Vagina (tissue), 2 donors: ENCODE data around the gene ZNF524. TPM values are rescaled to one million over a fixed set of nuclear protein-coding genes. Genes with fewer than 3 reads are reported as not detected.

Experiments used
- DNase-seq, 2 donors: peaks; one replicate each; pipeline ENCODE4 v3.0.0-alpha.2; 2017; ENCODE audit errors: extremely low spot score in 2 of 2
- H3K27ac ChIP-seq: fragments of 200-600 bp; sonication (generic); one replicate; pipeline ENCODE4 v1.5.1; 2019
- H3K27me3 ChIP-seq: fragments of 200-600 bp; sonication (generic); one replicate; pipeline ENCODE4 v1.5.1; 2019
- H3K36me3 ChIP-seq, 2 donors: fragments of 200-600 bp; sonication (generic); one replicate each; pipeline ENCODE4 v1.5.1; 2017 to 2019
- H3K4me1 ChIP-seq: fragments of 200-600 bp; sonication (generic); one replicate; pipeline ENCODE4 v1.5.1; 2019
- H3K4me3 ChIP-seq, 2 donors: fragments of 200-600 bp; sonication (generic); 1 replicate in 1 of 2; 2 replicates in 1 of 2; pipeline ENCODE4 v1.5.1; 2016 to 2019
- H3K9me3 ChIP-seq: fragments of 200-600 bp; sonication (generic); one replicate; pipeline ENCODE4 v1.5.1; 2019
- POLR2A ChIP-seq, 2 donors: fragments of 450-650 bp; IDR thresholded peaks; one replicate each; pipeline ENCODE4 v1.6.1; 2017; ENCODE audit warnings: antibody characterized with exemption in 2 of 2, mild to moderate bottlenecking in 2 of 2, moderate library complexity in 2 of 2
- POLR2AphosphoS5 ChIP-seq, 2 donors: sonication (generic); formaldehyde crosslinking; IDR thresholded peaks; one replicate each; pipeline ENCODE4 v1.9.0; 2017; ENCODE audit warnings: antibody characterized with exemption in 2 of 2, mild to moderate bottlenecking in 2 of 2, low read depth in 1 of 2; ENCODE audit not compliant: insufficient read depth in 1 of 2
- intact Hi-C: fragments of 100-400 bp; cut with DNase I; formaldehyde crosslinking; loops from one replicate; pipeline ENCODE4 v1.15.1; 2023
- total RNA-seq: library from RNA; depleted of rRNA; stranded (reverse); fragments of >200 nt; gene quantifications from one replicate; pipeline ENCODE4 v1.2.3, GENCODE V29; 2016
- TF ChIP-seq, protein P1 (sequence below), 3 experiments: fragments of 450-650 bp in 2 of 3; fragments of 200-600 bp in 1 of 3; sonication (generic) in 1 of 3; IDR thresholded peaks; one replicate each; pipeline ENCODE4 v1.5.1; 2017 to 2019; ENCODE audit warnings: antibody characterized with exemption in 3 of 3, mild to moderate bottlenecking in 2 of 3, moderate library complexity in 2 of 3

ZNF524 gene
- total RNA-seq, 1 donor from 2014 or later, result 15.5 TPM

DNA sequence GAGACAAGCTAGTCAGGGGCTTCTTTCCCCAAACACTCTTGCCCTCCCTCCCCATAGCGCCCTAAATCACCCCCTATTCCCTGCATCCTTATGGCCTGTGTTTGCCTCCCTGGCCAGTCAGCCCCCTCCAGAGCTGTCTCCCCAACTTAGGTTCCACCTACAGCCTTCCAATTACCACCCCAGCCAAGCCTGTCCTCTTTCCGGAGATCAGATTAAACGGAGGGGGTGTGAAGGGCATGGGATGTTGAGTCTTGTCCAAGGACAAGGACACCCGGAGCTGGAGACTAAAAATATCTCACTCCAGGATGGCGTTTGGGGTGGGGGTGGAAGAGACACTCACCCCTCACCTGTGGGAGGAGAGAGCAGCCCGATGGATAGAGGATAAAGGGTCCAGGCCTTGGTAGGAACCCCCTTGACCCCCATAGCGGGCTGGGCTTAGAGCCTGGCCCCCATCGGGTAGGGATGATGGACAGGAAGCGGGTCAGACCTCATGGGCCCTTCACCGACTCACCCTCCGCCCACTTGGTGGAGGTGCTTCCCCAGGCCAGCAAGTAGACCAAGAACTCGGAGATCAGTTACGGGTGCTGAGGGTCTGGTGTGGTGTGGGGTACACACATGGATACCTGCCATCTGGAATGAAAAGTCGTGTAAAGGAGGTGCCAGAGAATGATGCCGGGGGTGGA lies 11.4 kb downstream of the ZNF524 start:
- no peak overlapping the region for H3K27ac ChIP-seq
- no peak for DNase-seq
- H3K9me3 ChIP-seq, result no peaks in the 10 kb centered on the region
- H3K4me3 ChIP-seq, result no peak overlapping the region
- TF ChIP-seq, protein P1, sequence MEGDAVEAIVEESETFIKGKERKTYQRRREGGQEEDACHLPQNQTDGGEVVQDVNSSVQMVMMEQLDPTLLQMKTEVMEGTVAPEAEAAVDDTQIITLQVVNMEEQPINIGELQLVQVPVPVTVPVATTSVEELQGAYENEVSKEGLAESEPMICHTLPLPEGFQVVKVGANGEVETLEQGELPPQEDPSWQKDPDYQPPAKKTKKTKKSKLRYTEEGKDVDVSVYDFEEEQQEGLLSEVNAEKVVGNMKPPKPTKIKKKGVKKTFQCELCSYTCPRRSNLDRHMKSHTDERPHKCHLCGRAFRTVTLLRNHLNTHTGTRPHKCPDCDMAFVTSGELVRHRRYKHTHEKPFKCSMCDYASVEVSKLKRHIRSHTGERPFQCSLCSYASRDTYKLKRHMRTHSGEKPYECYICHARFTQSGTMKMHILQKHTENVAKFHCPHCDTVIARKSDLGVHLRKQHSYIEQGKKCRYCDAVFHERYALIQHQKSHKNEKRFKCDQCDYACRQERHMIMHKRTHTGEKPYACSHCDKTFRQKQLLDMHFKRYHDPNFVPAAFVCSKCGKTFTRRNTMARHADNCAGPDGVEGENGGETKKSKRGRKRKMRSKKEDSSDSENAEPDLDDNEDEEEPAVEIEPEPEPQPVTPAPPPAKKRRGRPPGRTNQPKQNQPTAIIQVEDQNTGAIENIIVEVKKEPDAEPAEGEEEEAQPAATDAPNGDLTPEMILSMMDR (IDR thresholded peaks at IDR 0.05), result no peak
- TF ChIP-seq POLR2A (IDR thresholded peaks at IDR 0.05) (no peak), POLR2AphosphoS5 (IDR thresholded peaks at IDR 0.05; ENCODE audit: insufficient read depth in 1 of 2, low read depth in 1 of 2) (no peak)
- H3K36me3 ChIP-seq, result peaks cover 0 to 14% of the 10 kb centered on the region in 2 donors
- H3K4me1 ChIP-seq, result peaks cover 23% of the 10 kb centered on the region
- intact Hi-C loops, result no loop called here
- no peaks in the 10 kb centered on the region for H3K27me3 ChIP-seq

GRCh38 chr19:55611983-55612645 lies 12.0 kb downstream of the ZNF524 start:
- Histone ChIP-seq H3K27ac (no peak overlapping the region), H3K27me3 (no peaks in the 10 kb centered on the region), H3K4me1 (peaks cover 17% of the 10 kb centered on the region), H3K4me3 (no peak overlapping the region), H3K9me3 (no peaks in the 10 kb centered on the region), H3K36me3 (peaks cover 0 to 19% of the 10 kb centered on the region in 2 donors)
- intact Hi-C loops, result no loop called here
- no peak for DNase-seq
- no peak for TF ChIP-seq POLR2A (IDR thresholded peaks at IDR 0.05)
- TF ChIP-seq POLR2AphosphoS5 (IDR thresholded peaks at IDR 0.05; ENCODE audit: insufficient read depth in 1 of 2, low read depth in 1 of 2), result no peak
- TF ChIP-seq, protein P1 (IDR thresholded peaks at IDR 0.05), result no peak

DNA sequence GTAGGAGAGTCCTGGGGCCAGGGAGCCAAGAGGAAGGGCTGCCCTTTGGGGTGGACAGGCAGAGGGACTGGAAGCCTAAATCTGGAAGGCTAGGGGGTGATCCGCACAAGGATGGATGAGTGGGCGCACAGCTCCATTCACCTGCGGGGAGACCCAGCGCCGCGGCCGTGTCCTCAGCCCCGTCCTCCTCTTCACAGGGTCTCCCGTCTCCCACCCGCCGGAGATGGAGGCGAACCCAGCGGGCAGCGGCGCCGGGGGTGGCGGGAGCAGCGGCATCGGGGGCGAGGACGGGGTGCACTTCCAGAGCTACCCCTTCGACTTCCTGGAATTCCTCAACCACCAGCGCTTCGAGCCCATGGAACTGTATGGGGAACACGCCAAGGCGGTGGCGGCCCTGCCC lies 13.3 kb downstream of the ZNF524 start:
- no peaks in the 10 kb centered on the region for H3K9me3 ChIP-seq
- DNase-seq, result no peak
- H3K4me3 ChIP-seq, result no peak overlapping the region
- intact Hi-C loops, result no loop called here
- peaks cover 9% of the 10 kb centered on the region for H3K4me1 ChIP-seq
- H3K27ac ChIP-seq, result no peak overlapping the region
- TF ChIP-seq POLR2A (IDR thresholded peaks at IDR 0.05) (no peak), POLR2AphosphoS5 (IDR thresholded peaks at IDR 0.05; ENCODE audit: insufficient read depth in 1 of 2, low read depth in 1 of 2) (no peak)
- TF ChIP-seq, protein P1 (IDR thresholded peaks at IDR 0.05), result no peak
- peaks cover 0 to 24% of the 10 kb centered on the region in 2 donors for H3K36me3 ChIP-seq
- no peaks in the 10 kb centered on the region for H3K27me3 ChIP-seq

GRCh38 chr19:55613930-55614710 lies 14.0 kb downstream of the ZNF524 start:
- H3K27ac ChIP-seq, result no peak overlapping the region
- TF ChIP-seq POLR2A (IDR thresholded peaks at IDR 0.05), result no peak
- TF ChIP-seq, protein P1 (IDR thresholded peaks at IDR 0.05), result no peak
- TF ChIP-seq POLR2AphosphoS5 (IDR thresholded peaks at IDR 0.05; ENCODE audit: insufficient read depth in 1 of 2, low read depth in 1 of 2), result no peak
- no peaks in the 10 kb centered on the region for H3K27me3 ChIP-seq
- H3K4me3 ChIP-seq, result no peak overlapping the region
- no peaks in the 10 kb centered on the region for H3K9me3 ChIP-seq
- intact Hi-C loops, result no loop called here
- H3K36me3 ChIP-seq, result peaks cover 0 to 24% of the 10 kb centered on the region in 2 donors
- H3K4me1 ChIP-seq, result peaks cover 9% of the 10 kb centered on the region
- no peak for DNase-seq
